IMR-90 (cell line): ENCODE measurements around the gene MORN5. TPM values are rescaled to one million over a fixed set of nuclear protein-coding genes. Genes with fewer than 3 reads are reported as not detected.

ENCODE experiments used
- ATAC-seq: fragments of 200-7000 bp; cut with Tn5 transposase; 2 replicates; pipeline ENCODE4 v1.9.1; 2020; ENCODE audit warnings: low read depth, mild to moderate bottlenecking, moderate library complexity
- BruUV-seq: library from RNA; stranded (reverse); fragments of 400-500 nt; replicated peaks from 2 replicates; lab custom pipeline; 2021; lab: Mats Ljungman, UMichigan
- CTCF ChIA-PET: fragments of 300-600 bp; formaldehyde crosslinking; extraction: SDS; loops from one replicate; lab custom pipeline; 2021; ENCODE audit warnings: antibody characterized with exemption; lab: Yijun Ruan, JAX
- POLR2A ChIA-PET: fragments of 300-600 bp; sonication (Branson Sonifier 250); formaldehyde crosslinking; loops from one replicate; lab custom pipeline; 2022; ENCODE audit warnings: antibody characterized with exemption; ENCODE audit not compliant: unreplicated experiment; lab: Charles Lee
- DNase-seq: peaks from one replicate; pipeline ENCODE4 v3.0.0; 2013
- H2AFZ ChIP-seq: replicated peaks from 2 replicates; pipeline ENCODE3; 2013; ENCODE audit warnings: low read length, mild to moderate bottlenecking; ENCODE audit not compliant: poor library complexity
- H2AK5ac ChIP-seq: 2 replicates; pipeline ENCODE4 v1.6.1; 2013; ENCODE audit warnings: low read depth, low read length, inconsistent platforms
- H2AK9ac ChIP-seq: replicated peaks from 2 replicates; pipeline ENCODE3; 2013; ENCODE audit warnings: mild to moderate bottlenecking, low read depth, low read length, moderate library complexity; ENCODE audit not compliant: poor library complexity
- H2BK120ac ChIP-seq: 2 replicates; pipeline ENCODE4 v1.6.1; 2013; ENCODE audit warnings: low read depth, low read length, inconsistent platforms
- H2BK15ac ChIP-seq: 3 replicates; pipeline ENCODE4 v1.6.1; 2013; ENCODE audit warnings: low read depth, low read length, inconsistent platforms
- H2BK20ac ChIP-seq: 2 replicates; pipeline ENCODE4 v1.6.1; 2013; ENCODE audit warnings: low read depth, mild to moderate bottlenecking, inconsistent platforms, low read length, moderate library complexity
- H2BK5ac ChIP-seq: 2 replicates; pipeline ENCODE4 v1.6.1; 2013; ENCODE audit warnings: mild to moderate bottlenecking, low read depth, low read length, inconsistent platforms; ENCODE audit not compliant: poor library complexity, severe bottlenecking
- H3K14ac ChIP-seq: replicated peaks from 2 replicates; pipeline ENCODE4 v1.6.1; 2013; ENCODE audit warnings: low read depth, low read length, inconsistent platforms
- H3K18ac ChIP-seq: 2 replicates; pipeline ENCODE4 v1.6.1; 2013; ENCODE audit warnings: low read depth, low read length, control low read depth
- H3K23ac ChIP-seq: 2 replicates; pipeline ENCODE4 v1.6.1; 2013; ENCODE audit warnings: low read depth, low read length, inconsistent platforms
- H3K27ac ChIP-seq: 2 replicates; pipeline ENCODE4 v1.5.1; 2013; ENCODE audit warnings: mild to moderate bottlenecking, control low read depth, low read length; ENCODE audit not compliant: insufficient read depth
- H3K27me3 ChIP-seq: 2 replicates; pipeline ENCODE4 v1.6.1; 2013; ENCODE audit warnings: low read length; ENCODE audit not compliant: control insufficient read depth, insufficient read depth
- H3K36me3 ChIP-seq: 2 replicates; pipeline ENCODE4 v1.6.1; 2013; ENCODE audit warnings: low read length, mixed read lengths; ENCODE audit not compliant: control insufficient read depth, insufficient read depth
- H3K4ac ChIP-seq: 2 replicates; pipeline ENCODE4 v1.6.1; 2013; ENCODE audit warnings: low read depth, low read length, inconsistent platforms
- H3K4me1 ChIP-seq: 2 replicates; pipeline ENCODE4 v1.6.1; 2013; ENCODE audit warnings: low read length, mixed read lengths; ENCODE audit not compliant: control insufficient read depth, insufficient read depth
- H3K4me2 ChIP-seq: 2 replicates; pipeline ENCODE4 v1.6.1; 2013; ENCODE audit warnings: low read depth, mild to moderate bottlenecking, control low read depth, low read length, moderate library complexity
- H3K4me3 ChIP-seq: 2 replicates; pipeline ENCODE4 v1.5.1; 2013; ENCODE audit warnings: low read depth, mild to moderate bottlenecking, control low read depth, low read length, moderate library complexity; ENCODE audit not compliant: insufficient read depth
- H3K56ac ChIP-seq: 2 replicates; pipeline ENCODE4 v1.6.1; 2013; ENCODE audit warnings: low read length, inconsistent platforms; ENCODE audit not compliant: insufficient read depth; ENCODE audit errors: extremely low read depth
- H3K79me1 ChIP-seq, 2 experiments: 2 replicates each; pipeline ENCODE4 v1.6.1; 2013; ENCODE audit warnings: low read length in 2 of 2, inconsistent platforms in 1 of 2, low read depth in 1 of 2
- H3K9ac ChIP-seq: 2 replicates; pipeline ENCODE4 v1.6.1; 2013; ENCODE audit warnings: low read depth, low read length, control low read depth
- H3K9me1 ChIP-seq: 2 replicates; pipeline ENCODE4 v1.6.1; 2013; ENCODE audit warnings: low read length, inconsistent platforms; ENCODE audit not compliant: insufficient read depth
- H3K9me3 ChIP-seq: 2 replicates; pipeline ENCODE4 v1.6.1; 2013; ENCODE audit warnings: low read length; ENCODE audit not compliant: control insufficient read depth, insufficient read depth
- H4K20me1 ChIP-seq: 2 replicates; pipeline ENCODE4 v1.6.1; 2013; ENCODE audit warnings: low read length, inconsistent platforms; ENCODE audit not compliant: insufficient read depth
- H4K5ac ChIP-seq: 2 replicates; pipeline ENCODE4 v1.6.1; 2013; ENCODE audit warnings: mild to moderate bottlenecking, low read depth, low read length, control low read depth
- H4K8ac ChIP-seq, 2 experiments: 2 replicates each; pipeline ENCODE4 v1.6.1; 2013; ENCODE audit warnings: low read depth in 2 of 2, low read length in 2 of 2, control low read depth in 1 of 2, inconsistent platforms in 1 of 2
- H4K91ac ChIP-seq: 2 replicates; pipeline ENCODE4 v1.6.1; 2013; ENCODE audit warnings: low read depth, low read length, inconsistent platforms; ENCODE audit not compliant: insufficient read depth
- BHLHE40 ChIP-seq: fragments of 150-350 bp; IDR thresholded peaks from 2 replicates; pipeline ENCODE4 v1.6.1; 2016; ENCODE audit warnings: mild to moderate bottlenecking, low read depth, low read length
- CEBPB ChIP-seq: IDR thresholded peaks from 2 replicates; pipeline ENCODE4 v1.6.1; 2012; ENCODE audit warnings: low read depth, low read length, improper control_type of control experiment
- CTCF ChIP-seq: conservative IDR thresholded peaks from 2 replicates; pipeline ENCODE4 v1.5.1; 2012; ENCODE audit warnings: mild to moderate bottlenecking, low read depth, low read length, improper control_type of control experiment
- ELK1 ChIP-seq: fragments of 150-350 bp; IDR thresholded peaks from 2 replicates; pipeline ENCODE4 v1.6.1; 2016; ENCODE audit warnings: low read depth, mild to moderate bottlenecking, low read length, moderate library complexity, borderline replicate concordance
- FOS ChIP-seq: fragments of 150-350 bp; IDR thresholded peaks from 2 replicates; pipeline ENCODE4 v1.6.1; 2016; ENCODE audit warnings: low read depth, low read length
- MAFK ChIP-seq: IDR thresholded peaks from 2 replicates; pipeline ENCODE4 v1.6.1; 2012; ENCODE audit warnings: low read depth, low read length, improper control_type of control experiment
- MAZ ChIP-seq: IDR thresholded peaks from 2 replicates; pipeline ENCODE4 v1.6.1; 2012; ENCODE audit warnings: low read depth, mild to moderate bottlenecking, low read length, improper control_type of control experiment, moderate library complexity, borderline replicate concordance
- MXI1 ChIP-seq: IDR thresholded peaks from 2 replicates; pipeline ENCODE4 v1.6.1; 2012; ENCODE audit warnings: low read depth, mild to moderate bottlenecking, low read length, moderate library complexity, borderline replicate concordance
- POLR2A ChIP-seq: IDR thresholded peaks from 2 replicates; pipeline ENCODE4 v1.6.1; 2012; ENCODE audit warnings: mild to moderate bottlenecking, low read depth, low read length
- RAD21 ChIP-seq: IDR thresholded peaks from 2 replicates; pipeline ENCODE4 v1.6.1; 2012; ENCODE audit warnings: low read length, improper control_type of control experiment
- RCOR1 ChIP-seq: IDR thresholded peaks from 2 replicates; pipeline ENCODE4 v1.6.1; 2012; ENCODE audit warnings: mild to moderate bottlenecking, low read length, improper control_type of control experiment; ENCODE audit not compliant: insufficient replicate concordance
- RFX5 ChIP-seq: IDR thresholded peaks from 2 replicates; pipeline ENCODE4 v1.8.0; 2012; ENCODE audit warnings: low read depth, mild to moderate bottlenecking, low read length, moderate library complexity
- SMC3 ChIP-seq: fragments of 150-350 bp; IDR thresholded peaks from 2 replicates; pipeline ENCODE4 v1.6.1; 2016; ENCODE audit warnings: low read depth, mild to moderate bottlenecking, antibody characterized with exemption, low read length, moderate library complexity
- USF2 ChIP-seq: fragments of 150-350 bp; IDR thresholded peaks from 2 replicates; pipeline ENCODE4 v1.6.1; 2017; ENCODE audit warnings: mild to moderate bottlenecking, antibody characterized with exemption, low read length, low read depth
- WGBS, 2 experiments: methylation state at CpG; one replicate each; pipeline versions ENCODE4 v1.1.5 to v1.1.7; 2013; ENCODE audit warnings: missing lambda C conversion rate in 2 of 2; ENCODE audit not compliant: insufficient read length in 1 of 2; ENCODE audit errors: extremely low coverage in 2 of 2; 5-methylcytosine and 5-hydroxymethylcytosine counted together
- dilution Hi-C: fragments of 300-500 bp; cut with HindIII; formaldehyde crosslinking; loops from one replicate; pipeline ENCODE4 v1.14.3; 2018; ENCODE audit warnings: low sequenced_read_pairs; ENCODE audit not compliant: unreplicated experiment
- in situ Hi-C: fragments of 300-500 bp; cut with MboI; formaldehyde crosslinking; loops from 3 replicates; pipeline ENCODE4 v1.14.3; 2019; ENCODE audit warnings: low sequenced_read_pairs, inconsistent platforms, mixed read lengths
- intact Hi-C: fragments of 100-400 bp; cut with micrococcal nuclease; formaldehyde crosslinking; loops from 2 replicates; pipeline ENCODE4 v1.10.0; 2022
- polyA plus RNA-seq, 3 experiments: library from polyadenylated mRNA; depleted of rRNA; stranded (reverse); fragments of >200 nt; gene quantifications; 2 replicates each; pipeline ENCODE4 v1.2.3, GENCODE V29; 2012; ENCODE audit warnings: low replicate concordance in 1 of 3
- total RNA-seq: library from RNA; depleted of rRNA; stranded (reverse); fragments of >200 nt; gene quantifications from 2 replicates; pipeline ENCODE4 v1.2.3, GENCODE V29; 2012

Gene MORN5
- total and polyA plus RNA-seq, 2 of the 4 experiments (the other 2 are of a cell fraction), result not detected

GRCh38 chr9:122112238-122112637 is 47.5 kb upstream of the MORN5 start:
- ChIA-PET CTCF (interaction anchor here (0.9 kb wide), 1 partner anchor 13 kb away, joined by 3 read pairs; no protein-coding TSS in a partner anchor), POLR2A (no interaction called here)
- no peaks in the 10 kb centered on the region for H4K20me1 ChIP-seq
- no peak overlapping the region for H3K9ac ChIP-seq
- no peak overlapping the region for H3K14ac ChIP-seq
- H3K4me3 ChIP-seq, result no peak overlapping the region
- H3K4me1 ChIP-seq, result peaks cover 5% of the 10 kb centered on the region; the same call in 1 of the 2 replicates
- no peak overlapping the region for H3K56ac ChIP-seq
- dilution Hi-C loops, result no loop called here
- no peak overlapping the region for H4K91ac ChIP-seq
- peaks cover 39% of the 10 kb centered on the region for H3K27me3 ChIP-seq
- no peak overlapping the region for H2AK9ac ChIP-seq
- H2BK15ac ChIP-seq, result no peak overlapping the region
- ATAC-seq (no peak), DNase-seq (no peak)
- H3K18ac ChIP-seq, result no peak overlapping the region
- TF ChIP-seq RCOR1 (no peak), CTCF (no peak), POLR2A (no peak), MAFK (no peak), USF2 (no peak), ELK1 (no peak), MAZ (no peak), BHLHE40 (no peak), RFX5 (no peak), FOS (no peak), RAD21 (no peak), MXI1 (no peak), SMC3 (no peak), CEBPB (no peak)
- H3K36me3 ChIP-seq, result no peaks in the 10 kb centered on the region
- intact Hi-C loops, result no loop called here
- H3K4ac ChIP-seq, result no peak overlapping the region
- H4K5ac ChIP-seq, result no peak overlapping the region
- H2BK120ac ChIP-seq, result no peak overlapping the region
- no peak overlapping the region for H3K4me2 ChIP-seq
- H4K8ac ChIP-seq, result no peak overlapping the region
- H3K79me1 ChIP-seq, result no peaks in the 10 kb centered on the region
- in situ Hi-C loops, result no loop called here
- H2BK5ac ChIP-seq, result no peak overlapping the region
- no peak overlapping the region for H2AK5ac ChIP-seq
- H3K27ac ChIP-seq, result no peak overlapping the region
- no peaks in the 10 kb centered on the region for H3K9me3 ChIP-seq
- no peaks in the 10 kb centered on the region for H3K9me1 ChIP-seq
- no peak overlapping the region for H3K23ac ChIP-seq
- H2BK20ac ChIP-seq, result no peak overlapping the region
- BruUV-seq, result no TSS peak
- 61% methylated on average over 2 of the region's 6 CpGs; no CpG with 5 or more reads in 1 of the 2 experiments for WGBS, 2 experiments
- no peak overlapping the region for H2AFZ ChIP-seq
